Vagina (tissue), 2 donors: ENCODE measurements around the gene GRIK3.

Source experiments
- POLR2AphosphoS5 ChIP-seq, 2 donors: sonication (generic); formaldehyde crosslinking; IDR thresholded peaks; one replicate each; pipeline ENCODE4 v1.9.0; 2017; ENCODE audit warnings: antibody characterized with exemption in 2 of 2, mild to moderate bottlenecking in 2 of 2, low read depth in 1 of 2; ENCODE audit not compliant: insufficient read depth in 1 of 2
- TF ChIP-seq, protein P1 (sequence below), 3 experiments: fragments of 450-650 bp in 2 of 3; fragments of 200-600 bp in 1 of 3; sonication (generic) in 1 of 3; IDR thresholded peaks; one replicate each; pipeline ENCODE4 v1.5.1; 2017 to 2019; ENCODE audit warnings: antibody characterized with exemption in 3 of 3, mild to moderate bottlenecking in 2 of 3, moderate library complexity in 2 of 3

DNA sequence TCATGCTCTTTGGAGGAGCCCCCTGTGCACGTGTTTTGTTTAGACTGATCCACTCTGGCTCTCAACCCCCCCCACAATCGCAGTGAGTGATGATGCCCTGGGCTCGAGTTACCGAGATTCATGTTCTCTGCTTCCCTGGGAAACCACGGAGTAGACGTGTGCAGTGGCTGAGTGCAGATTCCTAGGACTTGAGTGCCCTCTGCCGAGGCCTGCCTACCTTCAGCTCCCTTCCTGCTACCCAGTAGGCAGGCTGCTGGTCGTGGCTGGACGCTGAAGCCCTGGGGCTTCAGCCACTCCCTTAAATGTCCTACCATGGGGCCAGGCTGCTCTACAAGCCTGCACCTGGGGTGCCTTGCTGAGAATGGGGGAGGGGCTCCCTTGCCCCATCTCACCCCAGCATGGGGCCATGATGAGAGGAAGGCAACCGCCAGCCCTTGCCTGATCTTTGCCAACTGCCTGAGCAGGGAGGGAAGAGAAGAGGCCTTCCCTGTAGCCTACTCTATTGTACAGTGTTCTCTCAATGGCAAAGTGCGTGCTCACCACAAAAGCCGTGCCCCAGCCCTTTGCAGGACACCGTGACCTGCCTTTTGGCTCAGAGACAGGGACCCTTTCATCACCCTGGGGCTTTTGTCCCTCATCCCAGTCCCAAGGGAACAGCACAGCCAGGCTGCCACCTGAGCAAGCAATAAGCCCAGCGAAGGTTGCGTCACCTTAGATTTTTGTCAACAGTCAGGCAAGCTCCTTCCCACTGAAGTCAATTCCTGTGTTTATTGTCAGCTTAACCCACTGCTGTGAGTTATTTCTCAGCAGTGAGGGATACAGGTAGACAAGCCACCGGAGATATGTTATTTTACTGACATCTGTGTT lies 4.1 kb upstream of the GRIK3 start:
- TF ChIP-seq, protein P1, sequence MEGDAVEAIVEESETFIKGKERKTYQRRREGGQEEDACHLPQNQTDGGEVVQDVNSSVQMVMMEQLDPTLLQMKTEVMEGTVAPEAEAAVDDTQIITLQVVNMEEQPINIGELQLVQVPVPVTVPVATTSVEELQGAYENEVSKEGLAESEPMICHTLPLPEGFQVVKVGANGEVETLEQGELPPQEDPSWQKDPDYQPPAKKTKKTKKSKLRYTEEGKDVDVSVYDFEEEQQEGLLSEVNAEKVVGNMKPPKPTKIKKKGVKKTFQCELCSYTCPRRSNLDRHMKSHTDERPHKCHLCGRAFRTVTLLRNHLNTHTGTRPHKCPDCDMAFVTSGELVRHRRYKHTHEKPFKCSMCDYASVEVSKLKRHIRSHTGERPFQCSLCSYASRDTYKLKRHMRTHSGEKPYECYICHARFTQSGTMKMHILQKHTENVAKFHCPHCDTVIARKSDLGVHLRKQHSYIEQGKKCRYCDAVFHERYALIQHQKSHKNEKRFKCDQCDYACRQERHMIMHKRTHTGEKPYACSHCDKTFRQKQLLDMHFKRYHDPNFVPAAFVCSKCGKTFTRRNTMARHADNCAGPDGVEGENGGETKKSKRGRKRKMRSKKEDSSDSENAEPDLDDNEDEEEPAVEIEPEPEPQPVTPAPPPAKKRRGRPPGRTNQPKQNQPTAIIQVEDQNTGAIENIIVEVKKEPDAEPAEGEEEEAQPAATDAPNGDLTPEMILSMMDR (IDR thresholded peaks at IDR 0.05), result no peak
- no peak for TF ChIP-seq POLR2AphosphoS5 (IDR thresholded peaks at IDR 0.05; ENCODE audit: insufficient read depth in 1 of 2, low read depth in 1 of 2)
